ENCODE data around the gene STRBP.
"Not testable (repeated sequence)": the region's sequence is repeated elsewhere in the genome, so short reads cannot be mapped to it uniquely, and the experiment has no call there.

STRBP gene

DNA sequence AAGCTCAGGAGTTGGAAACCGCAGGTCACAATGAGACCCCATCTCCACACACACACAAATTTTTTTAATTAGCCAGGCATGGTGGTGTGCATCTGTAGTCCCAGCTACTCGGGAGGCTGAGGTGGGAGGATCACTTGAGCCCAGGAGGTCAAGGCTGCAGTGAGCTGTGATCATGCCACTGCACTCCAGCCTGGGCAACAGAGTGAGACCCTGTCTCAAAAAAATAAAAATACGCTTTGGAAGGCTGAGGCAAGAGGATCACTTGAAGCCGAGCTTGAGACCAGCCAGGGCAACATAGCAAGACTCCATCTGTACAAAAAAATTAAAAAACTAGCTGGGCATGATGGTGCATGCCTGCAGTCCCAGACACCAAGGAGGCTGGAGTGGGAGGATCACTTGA, 19.2 kb downstream of the STRBP start:
- not testable (repeated sequence) for DNase-seq (ENCODE audit: low read depth, low spot score)

DNA sequence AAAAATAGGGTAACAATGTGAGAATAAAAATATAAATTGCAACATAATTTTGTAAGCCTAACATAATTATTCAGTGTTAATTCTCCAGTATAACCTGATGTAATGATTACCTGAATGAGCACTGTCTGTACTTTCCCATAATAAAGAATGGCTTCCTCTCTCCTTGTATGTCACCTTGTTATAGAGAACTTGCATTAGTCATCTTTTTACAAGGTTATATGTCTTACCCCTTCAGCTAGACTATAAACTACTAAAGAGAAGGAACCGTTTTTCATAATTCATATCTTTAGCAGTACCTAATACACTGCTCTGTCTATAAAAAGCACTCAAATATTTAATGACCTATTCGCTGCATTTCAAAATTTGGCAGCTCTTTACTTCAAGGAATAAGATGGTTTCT, 19.8 kb downstream of the STRBP start:
- no peak for DNase-seq (ENCODE audit: low read depth, low spot score)

DNA sequence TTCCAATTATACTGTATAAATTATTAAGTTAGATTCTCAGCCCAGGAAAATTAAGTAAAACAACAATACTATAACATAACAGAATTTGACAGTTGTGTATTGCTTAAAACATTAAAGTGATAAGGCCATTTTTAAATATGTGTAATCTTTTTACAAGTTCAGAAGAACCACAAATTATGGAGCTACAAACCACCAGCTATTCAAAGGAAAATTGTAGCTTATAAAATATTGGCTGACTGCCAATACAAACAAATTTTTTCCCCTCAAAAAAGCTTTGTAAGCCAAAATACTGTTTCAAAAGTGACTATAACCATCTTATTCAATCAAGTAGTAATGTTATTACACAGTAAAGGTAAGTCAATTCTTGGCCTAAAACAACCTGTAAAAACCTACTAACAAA, 21.9 kb downstream of the STRBP start:
- no peak for DNase-seq (ENCODE audit: low read depth, low spot score)

DNA sequence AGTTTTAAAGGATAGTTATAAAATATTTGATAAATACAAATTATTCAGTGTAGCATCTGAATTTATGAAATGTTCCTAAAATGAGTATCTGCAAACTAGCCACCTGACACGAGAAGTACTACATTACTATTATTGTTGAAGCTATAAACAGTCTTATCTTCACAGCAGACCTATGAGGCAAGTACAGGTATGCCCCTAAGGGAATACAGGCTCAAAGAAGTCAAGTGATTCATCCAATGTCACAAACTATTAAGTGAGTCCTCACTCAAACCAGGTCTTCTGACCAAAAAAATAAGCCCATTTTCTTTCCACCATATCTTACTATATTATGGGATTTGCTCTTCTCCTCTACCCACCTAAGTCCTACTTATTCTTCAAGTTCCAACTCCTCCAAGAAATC, 28.7 kb downstream of the STRBP start:
- DNase-seq (ENCODE audit: low read depth, low spot score): no peak

DNA sequence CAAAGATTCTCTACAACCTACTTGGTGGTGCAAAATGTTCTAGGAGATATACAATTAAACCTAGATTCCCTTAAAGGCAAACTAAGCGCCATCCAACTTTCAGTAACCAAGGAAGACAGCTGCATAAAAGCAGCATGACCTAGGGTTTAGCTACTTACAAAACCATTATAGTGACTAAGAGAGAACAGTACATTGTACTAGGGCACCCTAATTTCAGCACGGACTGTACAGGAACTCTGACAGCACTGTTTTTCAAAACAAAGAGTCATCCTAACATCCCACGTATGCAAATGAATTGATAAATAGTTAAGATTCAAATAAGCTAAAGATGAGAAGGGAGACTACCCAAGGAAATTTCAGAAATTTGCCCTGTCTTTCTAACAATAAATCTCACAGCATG, 30.0 kb downstream of the STRBP start:
- DNase-seq (ENCODE audit: low read depth, low spot score): no peak

DNA sequence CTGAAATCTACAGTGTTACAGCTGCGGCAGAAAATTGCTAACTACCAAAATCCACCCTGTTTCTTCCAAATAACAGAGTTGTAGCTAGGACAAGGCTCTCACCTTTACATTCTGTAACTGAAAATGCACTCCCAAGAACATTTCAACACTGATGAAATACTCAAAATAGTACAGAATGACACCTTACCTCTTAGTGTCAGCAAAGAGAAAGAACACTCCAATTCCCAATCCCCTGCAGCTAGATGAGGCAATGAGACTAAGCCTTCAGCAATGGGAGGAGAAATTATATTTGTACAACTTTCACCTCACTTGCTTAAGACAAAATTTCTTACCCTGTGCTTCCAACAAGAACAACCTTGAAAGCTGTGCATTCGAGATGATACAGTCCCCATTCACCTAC, 31.2 kb downstream of the STRBP start:
- no peak for DNase-seq (ENCODE audit: low read depth, low spot score)

DNA sequence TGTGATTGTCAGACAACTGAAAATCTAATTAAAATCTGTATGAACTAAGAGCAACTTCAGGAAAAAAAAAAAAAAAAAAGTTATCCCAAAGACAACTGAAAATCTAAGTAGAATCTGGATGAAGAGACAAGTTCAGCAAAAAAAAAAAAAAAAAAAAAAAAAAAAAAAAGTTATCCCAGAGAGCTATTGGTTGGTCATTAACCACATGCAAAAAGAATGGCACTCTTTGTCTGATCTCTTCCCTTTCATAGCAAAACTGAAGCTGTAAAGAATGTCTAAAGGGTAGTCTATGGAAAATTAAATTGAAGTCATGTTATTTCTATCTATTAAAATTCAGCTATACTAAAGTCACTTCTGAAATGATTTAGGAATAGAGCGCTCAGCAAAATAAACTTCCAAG, 32.9 kb downstream of the STRBP start:
- no peak for DNase-seq (ENCODE audit: low read depth, low spot score)

DNA sequence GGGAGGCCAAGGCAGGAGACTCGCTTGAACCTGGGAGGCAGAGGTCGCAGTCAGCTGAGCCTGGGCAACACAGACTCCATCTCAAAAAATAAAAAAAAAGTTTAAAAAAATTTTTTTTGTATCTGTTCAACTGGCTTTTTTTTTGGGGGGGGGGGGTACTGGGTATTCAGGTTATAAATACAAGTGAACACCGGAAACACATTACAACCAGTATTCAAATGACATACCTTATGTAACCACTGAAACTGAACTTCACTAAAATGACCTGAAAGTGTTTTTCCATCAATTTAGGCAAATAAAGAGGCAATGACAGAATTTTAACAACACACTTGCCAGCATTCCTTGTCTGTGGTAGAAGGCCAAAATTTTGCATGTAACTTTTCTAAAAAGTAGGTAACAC, 33.5 kb downstream of the STRBP start:
- DNase-seq (ENCODE audit: low read depth, low spot score): no peak

DNA sequence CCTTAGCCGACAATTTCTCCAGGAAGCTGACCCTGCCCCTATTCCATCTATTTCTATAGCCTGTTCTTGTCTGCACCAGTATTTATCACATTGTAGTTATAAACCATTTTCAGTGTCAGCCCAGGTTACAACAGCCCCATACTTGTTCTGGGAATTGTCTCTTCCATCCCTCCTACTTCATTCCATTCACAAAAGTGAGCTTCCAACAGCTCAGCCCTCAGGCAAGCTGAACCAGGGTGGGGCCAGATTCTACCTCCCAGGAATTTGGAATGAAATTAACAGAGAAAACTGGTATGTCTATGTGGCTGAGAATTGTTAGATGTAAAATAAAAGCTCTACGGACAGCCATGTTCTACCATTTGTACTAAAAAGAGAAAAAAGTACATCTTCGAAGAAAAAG, 36.1 kb downstream of the STRBP start:
- no peak for DNase-seq (ENCODE audit: low read depth, low spot score)

DNA sequence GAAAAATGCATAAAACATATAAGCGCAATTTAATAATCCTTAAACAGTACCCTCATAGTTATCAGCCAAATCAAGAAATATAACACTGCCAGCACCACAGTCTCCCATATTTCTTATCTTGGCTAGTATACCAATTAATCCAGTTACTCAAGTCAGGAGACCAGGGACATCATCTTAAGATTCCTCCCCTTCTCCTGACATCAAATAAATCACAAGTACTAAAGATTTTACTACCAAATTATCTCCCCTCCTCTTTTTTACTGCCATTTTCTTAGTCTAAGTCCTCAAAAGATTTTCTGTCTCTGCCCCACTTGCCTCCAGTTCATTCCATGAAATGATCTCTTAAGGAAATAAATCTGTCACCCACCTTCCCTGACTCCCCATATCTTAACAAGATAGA, 37.0 kb downstream of the STRBP start:
- DNase-seq (ENCODE audit: low read depth, low spot score): no peak

DNA sequence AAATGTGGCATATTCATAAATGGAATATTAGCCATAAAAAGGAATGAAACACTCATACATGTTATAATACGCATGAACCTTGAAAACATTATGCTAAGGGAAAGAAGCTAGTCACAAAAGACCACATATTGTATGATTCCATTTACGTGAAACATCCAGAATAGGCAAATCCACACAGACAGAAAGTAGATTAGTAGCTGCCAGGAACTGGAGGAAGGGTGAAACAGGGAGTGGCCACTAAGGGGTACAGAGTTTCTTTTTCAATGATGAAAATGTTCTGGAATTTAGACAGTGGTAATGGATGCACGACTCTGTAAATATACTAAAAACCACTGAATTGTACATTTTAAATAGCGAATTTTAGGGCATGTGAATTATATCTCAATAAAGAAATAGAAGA, 39.4 kb downstream of the STRBP start:
- no peak for DNase-seq (ENCODE audit: low read depth, low spot score)

DNA sequence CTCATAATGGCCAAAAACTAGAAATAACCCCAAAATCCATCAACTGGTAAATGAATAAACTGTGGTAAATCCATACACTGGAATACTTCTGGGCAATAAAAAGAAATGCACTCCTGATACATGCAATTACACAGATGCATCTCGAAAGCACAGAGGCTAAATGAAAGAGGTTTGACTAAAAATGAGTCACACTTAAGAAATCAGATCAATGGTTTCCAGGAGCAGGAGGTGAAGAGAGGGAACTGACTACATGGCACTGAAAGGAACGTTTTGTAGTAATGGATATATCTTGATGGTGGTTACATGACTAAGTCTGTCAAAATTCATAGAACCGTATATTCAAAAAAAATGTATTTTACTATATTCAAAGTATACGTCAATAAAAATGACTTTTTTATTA, 42.4 kb downstream of the STRBP start:
- DNase-seq (ENCODE audit: low read depth, low spot score): no peak

DNA sequence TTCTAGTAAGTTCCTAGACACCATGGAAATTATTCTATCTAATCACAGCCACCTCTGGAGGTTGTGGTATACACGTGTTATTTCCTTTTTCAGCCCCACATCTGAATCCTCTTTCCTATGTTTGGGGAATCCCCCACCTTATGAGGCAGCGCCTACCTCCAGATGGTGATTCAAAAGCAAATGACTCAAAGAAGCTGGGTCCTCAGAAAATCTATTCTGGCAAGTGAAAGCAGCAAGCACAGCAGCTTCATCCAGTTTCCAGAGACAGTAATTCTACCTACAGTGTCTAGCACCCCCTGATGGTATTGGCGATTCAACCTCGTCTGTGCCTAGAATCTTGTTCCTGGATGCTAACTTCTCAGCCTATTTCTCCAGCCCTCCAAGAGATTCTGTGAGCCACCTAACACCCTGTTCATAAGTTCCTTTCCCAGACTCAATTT, 43.0 kb downstream of the STRBP start:
- DNase-seq (ENCODE audit: low read depth, low spot score): peak; percentile 13

DNA sequence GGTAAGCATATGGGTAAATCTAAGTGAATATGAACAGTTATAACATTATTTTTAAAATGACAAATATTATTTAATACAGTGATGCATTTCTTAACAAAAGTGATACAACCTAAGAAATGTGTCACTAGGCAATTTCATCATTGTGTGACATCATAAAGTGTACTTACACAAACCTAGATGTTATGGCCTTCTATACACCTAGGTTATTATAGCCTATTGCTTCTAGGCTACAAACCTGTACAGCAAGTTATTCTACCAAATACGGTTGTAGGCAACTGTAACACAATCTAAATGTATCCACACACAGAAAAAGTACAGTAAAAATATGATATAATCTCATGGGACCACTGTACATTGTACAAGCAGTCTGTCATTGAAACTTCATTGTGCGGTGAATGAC, 48.3 kb downstream of the STRBP start:
- DNase-seq (ENCODE audit: low read depth, low spot score): no peak

DNA sequence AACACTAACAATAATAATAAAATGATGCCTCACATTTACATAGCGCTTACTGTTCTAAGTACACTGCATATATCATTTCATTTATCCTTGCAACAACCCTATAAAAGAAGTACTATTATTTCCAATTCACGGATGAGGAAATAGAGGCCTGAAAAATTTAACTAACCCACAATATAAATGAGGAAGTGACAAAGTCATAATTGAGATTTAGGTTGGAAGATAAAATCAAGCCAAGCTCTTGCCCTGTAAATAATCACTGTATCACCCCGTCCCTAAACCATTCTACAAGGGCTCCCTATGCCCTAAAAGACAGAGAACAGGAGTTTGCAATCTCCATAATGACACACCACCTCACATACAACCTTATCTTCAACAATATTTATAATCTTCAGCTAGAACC, 49.6 kb downstream of the STRBP start:
- no peak for DNase-seq (ENCODE audit: low read depth, low spot score)

DNA sequence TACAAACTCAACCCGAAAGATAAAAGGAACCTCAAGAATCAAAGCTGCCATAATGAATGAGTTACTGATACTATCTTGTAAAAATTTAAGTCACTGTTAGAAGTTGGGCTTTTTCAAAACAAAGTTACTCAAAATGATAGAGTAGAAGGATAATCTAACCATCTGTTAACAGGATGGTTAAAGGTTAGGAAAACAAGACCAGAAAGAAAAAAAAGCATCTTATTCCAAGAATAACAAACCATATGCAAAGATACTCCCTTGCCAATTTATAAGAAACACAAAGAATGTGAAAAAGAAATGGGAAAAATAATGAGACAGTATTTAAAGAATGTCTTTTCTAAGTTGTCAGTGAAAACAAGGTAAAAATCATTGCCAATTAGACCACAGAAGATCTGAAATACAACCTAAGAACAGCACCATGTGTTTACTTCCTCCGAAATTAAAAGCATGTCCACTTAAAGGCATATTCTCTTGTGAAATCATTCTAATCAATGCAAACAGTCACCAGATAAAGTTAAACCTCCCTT, 51.2 kb downstream of the STRBP start:
- no peak for DNase-seq (ENCODE audit: low read depth, low spot score)

DNA sequence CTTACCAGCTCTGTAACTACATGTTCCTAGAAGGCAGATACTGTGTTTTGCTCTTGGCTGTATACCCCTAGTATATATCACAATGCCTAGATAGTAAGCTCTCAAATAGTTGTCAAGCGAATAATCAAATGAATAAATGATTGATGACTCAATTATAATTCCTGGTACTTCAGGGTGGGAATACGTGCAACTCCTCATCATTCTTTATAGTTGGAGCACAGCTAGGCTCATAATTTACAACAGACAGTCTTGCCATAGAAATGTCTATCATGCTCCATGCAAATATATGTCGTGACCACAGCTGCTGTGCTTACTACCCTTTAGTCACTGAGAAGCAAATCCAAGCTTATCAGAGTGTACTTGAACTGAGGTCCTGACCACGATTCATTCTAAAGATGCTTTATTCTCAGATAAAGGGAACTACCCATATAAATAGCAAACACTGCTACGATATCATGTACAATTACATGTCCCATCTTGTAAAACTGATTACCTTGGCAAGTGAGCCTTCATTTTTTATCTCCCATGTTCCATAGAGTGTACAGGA, 52.1 kb downstream of the STRBP start:
- DNase-seq (ENCODE audit: low read depth, low spot score): no peak

DNA sequence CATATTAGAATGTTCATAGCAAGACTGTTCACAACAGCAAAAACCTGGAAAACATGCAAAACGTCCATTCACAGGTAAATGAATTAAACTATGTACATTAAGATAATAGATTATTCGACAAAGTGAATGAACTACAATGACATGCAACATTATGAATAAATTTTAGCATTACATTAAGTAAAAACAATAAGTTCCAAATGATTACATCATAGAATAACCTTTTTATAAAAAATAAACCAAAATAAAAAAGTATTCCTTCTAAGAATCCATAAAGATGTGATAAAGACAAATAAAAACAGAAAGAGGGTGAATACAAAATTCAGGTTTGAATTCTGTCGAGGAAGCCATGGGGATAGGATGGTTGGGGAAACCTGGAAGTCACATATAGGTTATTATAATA, 57.3 kb downstream of the STRBP start:
- DNase-seq (ENCODE audit: low read depth, low spot score): no peak

DNA sequence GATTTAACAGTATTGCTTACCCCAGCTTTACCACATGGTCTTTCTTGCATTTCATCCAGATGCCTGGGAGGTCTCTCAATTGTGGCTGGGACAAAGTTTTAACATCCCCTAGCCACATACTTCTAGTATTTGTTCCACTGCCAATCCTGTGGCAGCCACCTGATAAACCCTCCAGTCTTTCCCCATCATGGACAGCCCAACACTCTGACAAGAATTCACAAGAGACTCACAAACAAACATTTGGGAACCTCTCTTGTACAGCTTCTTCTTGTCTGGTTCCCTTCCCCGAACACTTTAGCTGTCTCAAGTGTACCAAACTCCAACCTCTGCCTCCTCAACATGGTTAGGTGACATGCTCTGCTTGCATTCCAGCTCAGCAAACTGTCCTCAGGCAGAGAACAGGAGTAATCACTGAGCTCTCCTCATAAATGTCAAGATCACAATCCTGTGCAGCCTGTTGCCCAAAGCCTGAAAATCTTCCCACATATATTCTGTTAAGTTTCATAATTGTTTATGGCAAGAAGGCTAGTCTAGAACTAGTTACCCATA, 59.7 kb downstream of the STRBP start:
- no peak for DNase-seq (ENCODE audit: low read depth, low spot score)

DNA sequence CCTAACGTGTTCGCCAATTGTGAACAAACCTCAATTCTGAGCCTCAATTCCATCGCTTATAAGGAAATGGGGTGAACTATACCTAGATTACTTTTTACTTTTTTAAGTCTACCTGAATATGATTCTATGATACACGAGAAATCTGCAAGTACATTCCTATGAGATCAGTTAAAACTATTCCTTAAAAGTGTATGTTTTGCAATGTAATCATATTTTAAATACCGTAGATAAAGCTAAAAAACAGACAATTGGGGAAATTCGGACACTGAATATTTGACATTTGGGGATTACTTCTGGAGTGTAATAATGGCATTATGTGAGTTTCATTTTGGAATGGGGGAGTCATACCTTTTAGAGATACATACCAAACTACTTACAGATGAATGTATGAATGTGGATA, 62.3 kb downstream of the STRBP start:
- no peak for DNase-seq (ENCODE audit: low read depth, low spot score)

DNA sequence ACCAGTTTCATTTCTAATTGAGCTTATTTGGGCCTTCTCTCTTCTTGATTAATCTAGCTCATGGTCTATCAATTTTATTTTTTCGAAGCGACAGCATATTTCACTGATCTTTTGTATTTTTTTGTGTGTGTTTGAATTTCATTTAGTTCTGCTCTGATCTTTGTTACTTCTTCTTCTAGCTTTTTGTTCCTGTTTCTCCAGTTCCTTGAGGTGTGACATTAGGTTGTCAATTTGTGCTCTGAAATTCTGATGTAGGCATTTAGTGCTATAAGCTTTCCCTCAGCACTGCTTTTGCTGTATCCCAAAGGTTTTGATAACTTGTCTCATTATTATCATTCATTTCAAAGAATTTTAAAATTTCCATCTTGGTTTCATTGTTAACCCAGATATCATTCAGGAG, 67.3 kb downstream of the STRBP start:
- no peak for DNase-seq (ENCODE audit: low read depth, low spot score)

DNA sequence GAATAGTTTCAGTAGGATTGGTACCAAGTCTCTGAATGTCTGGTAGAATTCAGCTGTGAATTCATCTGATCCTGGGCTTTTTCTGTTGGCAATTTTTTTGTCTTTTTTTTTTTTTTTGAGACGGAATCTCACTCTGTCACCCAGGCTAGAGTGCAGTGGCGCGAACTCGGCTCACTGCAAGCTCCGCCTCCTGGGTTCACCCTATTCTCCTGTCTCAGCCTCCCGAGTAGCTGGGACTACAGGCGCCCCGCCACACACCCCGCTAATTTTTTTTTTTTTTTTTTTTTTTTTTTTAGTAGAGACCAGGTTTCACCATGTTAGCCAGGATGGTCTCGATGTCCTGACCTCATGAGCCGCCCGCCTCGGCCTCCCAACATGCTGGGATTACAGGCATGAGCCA, 67.9 kb downstream of the STRBP start:
- DNase-seq (ENCODE audit: low read depth, low spot score): not testable (repeated sequence)

DNA sequence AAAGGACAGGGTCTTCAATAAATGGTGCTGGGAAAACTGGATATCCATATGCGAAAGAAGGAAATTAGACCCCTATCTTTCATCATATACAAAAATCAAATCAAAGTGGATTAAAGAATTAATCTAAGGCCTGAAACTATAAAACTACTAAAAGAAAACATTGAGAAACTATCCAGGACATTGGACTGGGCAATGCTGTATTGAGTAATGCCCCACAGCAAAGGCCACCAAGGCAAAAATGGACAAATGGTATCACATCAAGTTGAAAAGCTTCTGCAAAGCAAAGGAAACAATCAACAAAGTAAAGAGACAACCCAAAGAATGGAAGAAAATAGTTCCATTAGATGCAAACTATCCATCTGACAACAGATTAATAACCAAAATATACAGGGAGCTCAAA, 72.3 kb downstream of the STRBP start:
- DNase-seq (ENCODE audit: low read depth, low spot score): no peak

DNA sequence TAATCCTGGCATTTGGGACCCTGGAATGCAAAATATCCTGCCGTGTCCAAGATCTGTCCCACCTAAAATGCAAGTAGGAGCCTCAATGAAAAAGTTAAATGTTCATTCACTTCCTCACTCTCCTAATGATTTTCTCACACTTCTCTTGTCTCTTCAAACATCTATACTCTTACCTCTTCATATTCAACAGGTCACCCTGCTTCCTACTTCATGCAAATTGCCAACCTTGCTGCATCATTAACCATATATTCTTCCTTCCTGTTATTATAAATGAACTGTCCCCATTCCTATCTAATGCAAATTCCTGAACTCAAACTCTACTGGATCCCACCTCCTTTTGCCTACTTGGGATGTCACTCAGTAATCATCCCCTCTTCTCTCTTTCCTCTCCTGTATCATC, 74.4 kb downstream of the STRBP start:
- no peak for DNase-seq (ENCODE audit: low read depth, low spot score)

Data from brain pericyte (primary cell).